NOMO-1 (cell line): ENCODE results near the gene MGLL.

ENCODE experiments used
- DNase-seq, 2 experiments: peaks; one replicate each; lab custom pipeline; 2025; ENCODE audit not compliant: unreplicated experiment in 2 of 2; lab: John Stamatoyannopoulos, UW

Gene MGLL

GRCh38 chr3:127646501-127647046, 175.7 kb downstream of the MGLL start:
- no peak for DNase-seq

- DNase-seq = no peak
Measured at GRCh38 chr3:127645371-127646015, 176.8 kb downstream of the MGLL start.

DNA sequence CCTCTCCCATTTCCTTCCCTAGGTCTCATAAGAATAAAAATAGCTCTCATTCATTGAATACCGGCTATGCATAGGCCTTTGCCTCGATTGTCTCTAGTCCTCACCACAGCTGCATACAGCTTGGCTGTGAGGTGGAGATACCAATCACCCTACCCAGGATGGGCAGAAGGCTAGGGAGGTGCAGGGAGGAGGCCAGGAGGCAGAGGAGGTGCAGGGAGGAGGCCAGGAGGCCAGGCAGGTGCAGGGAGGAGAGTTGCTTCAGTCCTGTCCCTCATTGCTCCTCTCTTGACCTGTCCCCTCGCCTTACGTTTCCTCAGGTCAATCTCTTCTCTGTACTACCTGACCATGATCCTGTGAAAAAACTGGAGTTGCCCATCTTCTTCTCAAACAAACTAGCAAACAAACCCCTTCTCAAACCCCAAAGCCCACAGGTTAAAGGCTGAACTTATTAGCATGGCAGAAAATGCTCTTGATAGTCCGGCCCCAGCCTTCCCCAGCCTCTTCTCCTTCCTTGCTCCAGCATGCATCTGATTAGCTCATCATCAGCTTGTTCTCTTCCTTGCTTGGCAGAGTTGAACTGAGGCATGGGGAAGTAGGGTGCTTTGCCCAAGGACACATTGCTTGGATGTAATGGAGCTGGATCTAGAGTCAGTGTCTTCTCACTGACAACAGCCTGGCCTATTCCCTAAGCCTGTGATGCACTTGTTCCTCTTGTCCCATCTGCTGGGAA, 177.5 kb downstream of the MGLL start:
- DNase-seq = no peak

DNA sequence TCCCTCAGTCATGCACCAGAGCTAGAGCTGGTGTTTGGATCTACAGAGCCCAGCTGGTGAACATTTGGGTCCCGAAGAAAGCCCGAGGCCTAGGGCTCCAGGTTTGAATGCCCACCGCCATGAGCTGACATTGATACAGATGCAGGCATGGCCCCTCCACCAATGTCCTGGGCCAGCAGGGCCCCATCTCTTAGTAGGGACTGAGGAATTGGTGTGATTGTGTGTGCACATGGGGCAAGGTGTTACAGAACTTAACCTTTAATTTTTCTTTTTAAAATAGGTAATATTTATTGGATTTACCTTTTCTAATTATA, 182.3 kb downstream of the MGLL start:
- no peak for DNase-seq

DNA sequence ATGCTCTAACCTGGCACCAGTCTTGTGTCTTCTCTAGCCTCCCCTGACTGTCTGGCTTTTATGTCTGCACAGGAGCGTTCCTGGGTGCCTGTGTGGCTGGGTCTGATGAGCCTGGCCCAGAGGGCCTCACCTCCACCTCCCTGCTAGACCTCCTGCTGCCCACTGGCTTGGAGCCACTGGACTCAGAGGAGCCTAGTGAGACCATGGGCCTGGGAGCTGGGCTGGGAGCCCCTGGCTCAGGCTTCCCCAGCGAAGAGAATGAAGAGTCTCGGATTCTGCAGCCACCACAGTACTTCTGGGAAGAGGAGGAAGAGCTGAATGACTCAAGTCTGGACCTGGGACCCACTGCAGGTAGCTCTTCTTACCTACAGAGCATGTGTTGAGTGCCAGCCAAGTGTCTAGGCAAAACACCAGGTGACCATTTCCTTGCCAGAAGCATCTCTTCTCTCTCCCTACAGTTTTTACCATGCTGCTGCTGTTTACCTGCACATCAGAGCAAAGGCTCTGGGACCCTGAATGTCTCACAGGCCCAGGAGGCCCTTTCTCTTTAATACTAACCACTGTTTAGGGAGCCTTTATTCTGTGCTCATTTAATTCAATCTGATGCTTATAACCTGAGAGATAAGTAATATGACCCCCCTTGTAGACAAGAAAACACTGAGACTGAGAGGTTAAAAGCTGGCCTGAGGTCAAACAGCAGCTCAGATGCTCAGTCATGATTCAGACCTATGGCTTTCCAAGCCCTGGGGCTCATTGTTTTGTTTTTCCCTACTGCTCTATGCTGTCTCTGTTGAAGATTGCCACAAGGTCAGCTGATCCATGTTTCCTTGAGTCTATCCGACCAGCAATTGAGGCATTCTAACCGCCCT, 182.9 kb downstream of the MGLL start:
- no peak for DNase-seq
